22Rv1 (cell line): Measurements from ENCODE around the gene CAPN2.

Source experiments
- H3K27ac ChIP-seq: fragments of 450-650 bp; 2 replicates; pipeline ENCODE4 v1.5.1; 2017
- ZFX ChIP-seq: fragments of 450-650 bp; IDR thresholded peaks from 2 replicates; pipeline ENCODE4 v1.6.1; 2017; ENCODE audit warnings: antibody characterized with exemption, borderline replicate concordance
- TF ChIP-seq, protein P1 (sequence below): fragments of 450-650 bp; IDR thresholded peaks from 2 replicates; pipeline ENCODE4 v1.5.1; 2017; ENCODE audit warnings: mild to moderate bottlenecking

The CAPN2 gene

DNA sequence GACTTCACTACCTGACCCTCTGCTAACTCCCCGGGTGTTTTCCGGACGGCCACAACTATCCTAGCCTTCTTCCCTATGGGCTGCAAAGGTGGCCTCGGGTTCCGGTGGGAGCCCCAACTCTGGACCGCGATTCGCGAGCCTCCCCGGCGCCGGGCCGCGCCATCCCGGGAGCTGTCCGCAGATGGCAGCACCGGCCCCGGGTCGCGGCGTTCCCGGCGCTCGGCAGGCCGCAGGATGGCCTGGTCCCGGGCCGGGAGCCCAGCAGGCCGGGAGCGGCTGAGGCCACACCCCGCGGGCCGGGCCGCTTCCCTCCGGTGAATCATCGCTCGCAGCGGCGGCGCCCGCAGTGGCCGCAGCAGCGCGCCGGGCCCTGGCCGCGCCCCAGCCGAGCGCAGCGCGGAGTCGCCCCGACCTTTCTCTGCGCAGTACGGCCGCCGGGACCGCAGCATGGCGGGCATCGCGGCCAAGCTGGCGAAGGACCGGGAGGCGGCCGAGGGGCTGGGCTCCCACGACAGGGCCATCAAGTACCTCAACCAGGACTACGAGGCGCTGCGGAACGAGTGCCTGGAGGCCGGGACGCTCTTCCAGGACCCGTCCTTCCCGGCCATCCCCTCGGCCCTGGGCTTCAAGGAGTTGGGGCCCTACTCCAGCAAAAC, at the start of gene CAPN2:
TSS of gene CAPN2 (plus strand) at position 346 of the 656 bp plus-strand sequence. CDS start at position 448, 102 bp downstream.
- H3K27ac ChIP-seq = no peak within 1 kb of the TSS
- TF ChIP-seq ZFX = no peak
- TF ChIP-seq, protein P1, sequence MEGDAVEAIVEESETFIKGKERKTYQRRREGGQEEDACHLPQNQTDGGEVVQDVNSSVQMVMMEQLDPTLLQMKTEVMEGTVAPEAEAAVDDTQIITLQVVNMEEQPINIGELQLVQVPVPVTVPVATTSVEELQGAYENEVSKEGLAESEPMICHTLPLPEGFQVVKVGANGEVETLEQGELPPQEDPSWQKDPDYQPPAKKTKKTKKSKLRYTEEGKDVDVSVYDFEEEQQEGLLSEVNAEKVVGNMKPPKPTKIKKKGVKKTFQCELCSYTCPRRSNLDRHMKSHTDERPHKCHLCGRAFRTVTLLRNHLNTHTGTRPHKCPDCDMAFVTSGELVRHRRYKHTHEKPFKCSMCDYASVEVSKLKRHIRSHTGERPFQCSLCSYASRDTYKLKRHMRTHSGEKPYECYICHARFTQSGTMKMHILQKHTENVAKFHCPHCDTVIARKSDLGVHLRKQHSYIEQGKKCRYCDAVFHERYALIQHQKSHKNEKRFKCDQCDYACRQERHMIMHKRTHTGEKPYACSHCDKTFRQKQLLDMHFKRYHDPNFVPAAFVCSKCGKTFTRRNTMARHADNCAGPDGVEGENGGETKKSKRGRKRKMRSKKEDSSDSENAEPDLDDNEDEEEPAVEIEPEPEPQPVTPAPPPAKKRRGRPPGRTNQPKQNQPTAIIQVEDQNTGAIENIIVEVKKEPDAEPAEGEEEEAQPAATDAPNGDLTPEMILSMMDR = peak; percentile 96

DNA sequence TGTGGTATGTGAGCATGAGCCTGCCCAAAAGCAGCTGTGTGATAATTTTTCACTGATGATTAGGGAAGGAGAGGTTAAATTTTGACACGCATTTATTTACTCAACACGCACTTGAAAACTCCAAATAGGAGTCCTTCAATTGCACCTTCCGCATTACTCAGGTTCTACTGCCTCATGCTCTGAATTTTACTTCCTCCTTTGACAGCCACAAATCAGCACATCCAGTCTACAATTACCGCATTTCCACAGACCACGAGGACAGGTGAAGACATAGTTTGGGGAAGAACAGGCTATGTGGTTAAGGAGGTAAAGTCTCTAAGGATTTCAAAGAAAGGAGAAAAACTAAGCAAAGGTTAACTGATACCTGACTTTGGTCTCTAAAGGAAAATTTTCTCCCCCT, 49.4 kb upstream of the CAPN2 start:
- H3K27ac ChIP-seq = no peak overlapping the region
- no peak for TF ChIP-seq ZFX
- TF ChIP-seq, protein P1 = no peak

DNA sequence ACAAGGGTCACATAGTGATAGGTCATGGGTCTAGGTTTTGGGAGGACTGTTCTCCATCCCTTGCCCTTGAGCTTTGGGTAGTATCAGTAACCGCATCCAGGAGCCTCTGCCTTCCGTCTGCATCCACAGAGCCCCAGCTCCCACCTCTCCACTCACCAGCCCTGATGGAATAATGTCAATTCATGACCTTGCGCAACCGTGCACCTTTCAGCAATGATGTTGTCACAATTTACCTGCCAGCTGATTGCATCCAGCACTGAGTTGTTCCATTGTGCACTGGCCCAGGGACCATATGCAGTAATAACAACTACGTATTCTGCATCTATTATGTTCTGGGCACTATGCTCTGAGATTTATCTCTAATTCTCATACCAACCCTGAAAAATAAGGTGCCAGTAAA, 48.2 kb upstream of the CAPN2 start:
- TF ChIP-seq, protein P1 = no peak
- TF ChIP-seq ZFX = no peak
- no peak overlapping the region for H3K27ac ChIP-seq

DNA sequence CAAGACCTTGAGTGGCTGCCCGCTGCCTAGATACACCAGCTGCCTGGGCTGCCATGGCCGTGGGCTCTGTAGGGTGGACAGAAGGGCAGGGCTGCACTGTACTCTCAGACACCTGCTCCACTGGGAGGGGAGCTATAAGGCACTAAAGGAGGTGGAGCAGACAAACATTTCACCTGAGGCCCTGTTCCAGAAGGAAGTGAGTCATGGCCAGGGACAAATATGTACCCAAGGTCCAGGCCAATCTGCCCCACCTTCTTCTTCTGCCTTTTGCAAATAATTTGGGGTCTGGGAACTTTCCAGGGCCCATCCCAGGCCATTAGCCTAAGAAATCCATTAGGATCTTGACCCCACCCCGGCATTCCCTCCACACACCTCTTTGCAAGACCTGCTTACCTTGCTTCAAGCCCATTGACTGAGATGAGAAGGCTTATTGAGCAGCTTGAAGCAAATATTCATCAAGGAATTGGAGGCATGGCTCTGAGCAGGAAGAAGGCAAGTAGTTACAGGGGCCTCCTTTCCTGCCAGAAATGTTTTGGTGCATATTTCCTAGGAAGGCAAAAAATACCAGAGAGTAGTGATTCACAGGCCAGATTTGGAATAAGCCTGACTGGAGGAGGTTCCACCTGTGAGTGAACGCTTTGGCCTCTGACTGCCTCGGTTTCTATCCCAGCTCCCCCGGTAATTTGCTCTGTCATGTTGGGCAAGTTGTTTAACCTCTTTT, 46.6 kb upstream of the CAPN2 start, which contains the start of gene CAPN8:
TSS of gene CAPN8 (minus strand) at position 110 of the 721 bp plus-strand sequence. CDS start at position 55, 55 bp downstream.
- TF ChIP-seq, protein P1 = no peak
- TF ChIP-seq ZFX = no peak
- no peak within 1 kb of the TSS for H3K27ac ChIP-seq

DNA sequence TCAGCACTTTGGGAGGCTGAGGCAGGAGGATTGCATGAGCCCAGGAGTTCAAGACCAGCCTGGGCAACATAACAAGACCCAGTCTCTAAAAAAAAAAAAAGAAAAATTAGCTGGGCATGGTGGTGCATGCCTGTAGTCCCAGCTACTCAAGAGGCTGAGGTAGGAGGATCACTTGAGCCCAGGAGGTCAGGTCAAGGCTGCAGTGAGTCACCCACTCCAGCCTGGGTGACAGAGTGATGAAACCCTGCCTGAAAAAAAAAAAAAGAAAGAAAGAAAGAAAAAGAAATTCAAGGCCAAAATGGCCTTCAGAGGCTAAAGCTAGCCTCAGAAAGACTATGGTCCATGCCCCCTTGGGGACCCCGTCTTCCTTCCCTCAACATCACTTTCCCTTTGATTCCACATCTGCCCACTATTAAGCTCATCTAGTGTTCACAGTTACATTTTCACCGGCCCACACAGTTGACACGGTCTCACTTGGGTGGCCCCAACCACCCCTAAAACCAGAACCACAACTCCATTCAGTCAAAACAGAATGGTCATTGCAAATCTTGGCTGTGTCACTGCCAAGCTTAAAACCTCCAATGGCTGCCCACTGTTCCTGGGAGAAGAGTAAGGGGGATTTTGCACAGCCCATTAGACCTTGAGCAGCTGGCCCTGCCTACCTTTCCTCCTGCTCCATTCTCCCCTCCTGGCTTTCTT, 44.7 kb upstream of the CAPN2 start:
- no peak overlapping the region for H3K27ac ChIP-seq
- TF ChIP-seq ZFX = no peak
- TF ChIP-seq, protein P1 = no peak

DNA sequence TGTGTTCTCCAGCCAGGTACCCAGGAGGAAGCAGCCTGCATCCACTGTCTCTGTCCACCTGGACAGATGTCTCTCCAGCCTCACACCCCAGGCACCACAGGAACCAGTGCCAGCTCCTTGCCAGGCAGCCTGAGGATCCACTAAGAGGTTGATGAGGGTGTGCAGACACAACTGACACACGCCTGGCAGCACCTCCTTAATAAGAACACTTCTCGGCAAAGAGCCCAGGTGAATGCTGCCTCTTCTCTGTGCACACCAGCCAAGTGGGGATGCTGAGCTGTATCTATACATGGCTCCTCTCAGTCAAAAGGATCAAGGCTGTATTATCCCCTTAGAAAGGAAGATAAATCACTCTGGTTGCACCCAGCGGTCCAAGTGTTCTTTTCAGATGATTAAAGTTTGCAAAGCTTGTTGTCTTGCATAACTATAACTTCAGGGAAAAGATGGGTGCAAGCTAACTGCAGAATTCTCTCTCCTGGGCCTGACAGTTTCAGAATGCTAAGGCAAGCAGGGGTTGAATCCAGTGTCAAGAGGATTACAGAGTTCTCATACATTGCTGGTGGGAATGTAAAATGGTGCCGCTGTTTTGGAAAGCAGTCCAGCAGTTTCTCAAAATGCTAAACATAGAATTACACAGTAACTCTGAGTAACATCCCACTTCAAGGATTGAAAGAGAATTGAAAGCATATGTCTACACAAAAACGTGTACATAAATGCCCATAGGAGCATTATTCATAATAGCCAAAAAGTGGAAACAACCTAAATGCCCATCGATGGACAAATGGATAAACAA, 43.1 kb upstream of the CAPN2 start:
- no peak overlapping the region for H3K27ac ChIP-seq
- TF ChIP-seq, protein P1 = no peak
- no peak for TF ChIP-seq ZFX
